ENCODE data around the gene CYBA.

Gene CYBA

GRCh38 chr16:88640498-88641247, 10.2 kb downstream of the CYBA start:
- TF ChIP-seq, protein P1, sequence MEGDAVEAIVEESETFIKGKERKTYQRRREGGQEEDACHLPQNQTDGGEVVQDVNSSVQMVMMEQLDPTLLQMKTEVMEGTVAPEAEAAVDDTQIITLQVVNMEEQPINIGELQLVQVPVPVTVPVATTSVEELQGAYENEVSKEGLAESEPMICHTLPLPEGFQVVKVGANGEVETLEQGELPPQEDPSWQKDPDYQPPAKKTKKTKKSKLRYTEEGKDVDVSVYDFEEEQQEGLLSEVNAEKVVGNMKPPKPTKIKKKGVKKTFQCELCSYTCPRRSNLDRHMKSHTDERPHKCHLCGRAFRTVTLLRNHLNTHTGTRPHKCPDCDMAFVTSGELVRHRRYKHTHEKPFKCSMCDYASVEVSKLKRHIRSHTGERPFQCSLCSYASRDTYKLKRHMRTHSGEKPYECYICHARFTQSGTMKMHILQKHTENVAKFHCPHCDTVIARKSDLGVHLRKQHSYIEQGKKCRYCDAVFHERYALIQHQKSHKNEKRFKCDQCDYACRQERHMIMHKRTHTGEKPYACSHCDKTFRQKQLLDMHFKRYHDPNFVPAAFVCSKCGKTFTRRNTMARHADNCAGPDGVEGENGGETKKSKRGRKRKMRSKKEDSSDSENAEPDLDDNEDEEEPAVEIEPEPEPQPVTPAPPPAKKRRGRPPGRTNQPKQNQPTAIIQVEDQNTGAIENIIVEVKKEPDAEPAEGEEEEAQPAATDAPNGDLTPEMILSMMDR (conservative IDR thresholded peaks at IDR 0.05), result no peak
- TF ChIP-seq ZFX (IDR thresholded peaks at IDR 0.05), result no peak
- no peak overlapping the region for H3K27ac ChIP-seq

DNA sequence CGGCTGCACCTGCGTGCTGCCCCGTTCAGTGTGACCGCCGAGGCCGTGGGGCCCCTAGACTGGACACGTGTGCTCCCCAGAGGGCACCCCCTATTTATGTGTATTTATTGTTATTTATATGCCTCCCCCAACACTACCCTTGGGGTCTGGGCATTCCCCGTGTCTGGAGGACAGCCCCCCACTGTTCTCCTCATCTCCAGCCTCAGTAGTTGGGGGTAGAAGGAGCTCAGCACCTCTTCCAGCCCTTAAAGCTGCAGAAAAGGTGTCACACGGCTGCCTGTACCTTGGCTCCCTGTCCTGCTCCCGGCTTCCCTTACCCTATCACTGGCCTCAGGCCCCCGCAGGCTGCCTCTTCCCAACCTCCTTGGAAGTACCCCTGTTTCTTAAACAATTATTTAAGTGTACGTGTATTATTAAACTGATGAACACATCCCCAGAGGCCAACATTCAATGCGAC, 10.8 kb downstream of the CYBA start:
- H3K27ac ChIP-seq, result no peak overlapping the region
- TF ChIP-seq, protein P1 (conservative IDR thresholded peaks at IDR 0.05), result no peak
- TF ChIP-seq ZFX (IDR thresholded peaks at IDR 0.05), result no peak

- TF ChIP-seq ZFX (IDR thresholded peaks at IDR 0.05), result no peak
- TF ChIP-seq, protein P1 (conservative IDR thresholded peaks at IDR 0.05), result no peak
- peak overlapping the region; percentile 50; the same call in 1 of the 2 replicates for H3K27ac ChIP-seq
Observed at GRCh38 chr16:88639231-88640038, 11.4 kb downstream of the CYBA start.

DNA sequence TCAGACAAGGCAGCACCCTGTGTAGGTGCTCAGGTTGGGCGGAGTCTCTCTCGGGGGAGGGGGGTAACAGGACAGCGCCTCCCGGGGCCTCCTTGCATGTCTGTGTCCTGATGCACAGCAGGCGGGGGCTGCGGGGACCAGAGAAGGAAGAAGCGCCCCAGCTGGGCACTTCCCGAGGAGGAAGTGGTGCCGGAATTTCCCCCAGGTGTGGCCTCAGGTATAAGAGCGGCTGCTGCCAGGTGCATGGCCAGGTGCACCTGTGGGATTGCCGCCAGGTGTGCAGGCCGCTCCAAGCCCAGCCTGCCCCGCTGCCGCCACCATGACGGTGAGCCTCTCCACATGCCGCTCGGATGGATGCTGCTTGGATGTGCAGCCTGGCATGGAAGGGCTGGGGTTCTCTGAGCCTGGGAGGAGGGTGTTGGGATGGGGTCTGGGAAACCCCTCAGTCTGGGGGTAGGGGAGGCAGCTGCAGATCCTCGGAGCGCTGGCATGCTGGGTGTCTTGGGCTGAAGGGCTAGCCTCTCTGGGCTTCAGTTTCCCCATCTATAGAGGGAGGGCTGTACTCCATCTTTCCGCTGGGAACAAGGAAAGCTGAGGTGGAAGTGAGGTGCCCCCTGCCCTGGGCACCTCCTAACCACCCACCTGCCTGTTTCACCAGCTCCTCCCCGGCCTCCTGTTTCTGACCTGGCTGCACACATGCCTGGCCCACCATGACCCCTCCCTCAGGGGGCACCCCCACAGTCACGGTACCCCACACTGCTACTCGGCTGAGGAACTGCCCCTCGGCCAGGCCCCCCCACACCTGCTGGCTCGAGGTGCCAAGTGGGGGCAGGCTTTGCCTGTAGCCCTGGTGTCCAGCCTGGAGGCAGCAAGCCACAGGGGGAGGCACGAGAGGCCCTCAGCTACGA, 12.3 kb downstream of the CYBA start, which contains the start of gene IL17C:
TSS of gene IL17C (plus strand) at position 250 of the 908 bp plus-strand sequence. CDS start at position 320, 70 bp downstream.
- TF ChIP-seq, protein P1 (conservative IDR thresholded peaks at IDR 0.05), result no peak
- TF ChIP-seq ZFX (IDR thresholded peaks at IDR 0.05), result no peak
- H3K27ac ChIP-seq, result peak within 1 kb of the TSS; percentile 50; the same call in 1 of the 2 replicates

DNA sequence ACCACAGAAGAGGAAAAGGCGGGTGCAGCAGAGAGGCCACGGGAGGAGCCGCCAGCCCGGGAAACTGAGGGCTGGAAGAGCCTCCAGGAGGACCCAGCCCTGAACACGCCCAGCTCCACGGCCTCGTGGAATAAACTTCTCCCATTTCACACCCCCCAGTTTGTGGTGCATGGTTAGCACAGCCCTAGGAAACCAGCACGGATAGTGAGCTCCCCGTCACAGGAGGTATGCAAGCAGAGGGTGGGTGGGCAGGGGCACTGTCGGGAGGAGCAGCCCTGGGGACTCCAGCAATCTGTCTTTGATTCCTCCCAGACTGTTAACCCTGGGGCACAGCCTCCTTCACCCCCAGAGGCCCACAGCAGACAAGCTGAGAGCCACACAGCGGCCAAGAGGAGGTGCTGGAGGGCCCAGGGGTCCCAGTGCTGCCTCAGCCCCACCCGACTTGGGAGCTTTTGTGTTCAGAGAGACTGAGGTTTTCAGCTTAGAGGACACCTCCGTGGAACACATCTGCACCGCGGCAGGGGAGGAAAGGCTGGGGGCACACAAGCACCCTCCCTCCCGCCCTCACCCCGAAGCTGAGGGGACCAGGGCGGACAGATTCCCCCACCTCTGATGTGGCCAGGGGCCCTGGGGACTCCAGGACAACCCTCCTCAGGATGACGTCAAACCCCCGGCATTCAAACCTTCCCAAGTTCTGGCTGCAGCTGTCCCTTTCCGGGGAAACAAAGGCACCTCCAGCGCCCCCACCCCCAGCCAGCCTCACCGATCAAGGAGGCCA, 14.2 kb downstream of the CYBA start:
- TF ChIP-seq, protein P1 (conservative IDR thresholded peaks at IDR 0.05), result no peak
- TF ChIP-seq ZFX (IDR thresholded peaks at IDR 0.05), result no peak

GRCh38 chr16:88635671-88636319, 15.1 kb downstream of the CYBA start:
- no peak for TF ChIP-seq ZFX (IDR thresholded peaks at IDR 0.05)
- TF ChIP-seq, protein P1 (conservative IDR thresholded peaks at IDR 0.05), result no peak
- H3K27ac ChIP-seq, result no peak overlapping the region

More for the DNA sequence above, 14.2 kb downstream of the CYBA start:
- no peak overlapping the region; the same call in 1 of the 2 replicates for H3K27ac ChIP-seq

Measured in C4-2B (cell line).